Ecto neural progenitor cell (in vitro differentiated cells): ENCODE measurements around the gene RNF225.
"Not testable (repeated sequence)": the region's sequence is repeated elsewhere in the genome, so short reads cannot be mapped to it uniquely, and the experiment has no call there.

Source experiments
- DNase-seq: peaks from one replicate; pipeline ENCODE4 v3.0.0-alpha.2; 2018; ENCODE audit warnings: low spot score

Gene RNF225

GRCh38 chr19:58395220-58395978, at the start of gene RNF225:
TSS of gene RNF225 (plus strand) at chr19:58395656. CDS start at chr19:58396090, 434 bp downstream.
- no peak for DNase-seq

GRCh38 chr19:58346961-58347929, 48.2 kb upstream of the RNF225 start:
- DNase-seq: peak; percentile 92

GRCh38 chr19:58348080-58348479, 47.4 kb upstream of the RNF225 start:
- DNase-seq: not testable (repeated sequence)

GRCh38 chr19:58349590-58349989, 45.9 kb upstream of the RNF225 start:
- DNase-seq: no peak

- no peak for DNase-seq
Measured at GRCh38 chr19:58350001-58350861, 45.2 kb upstream of the RNF225 start.

GRCh38 chr19:58350871-58351557, 44.4 kb upstream of the RNF225 start:
- no peak for DNase-seq

- no peak for DNase-seq
Measured at GRCh38 chr19:58351558-58351878, 43.9 kb upstream of the RNF225 start.

- DNase-seq: no peak
Measured at GRCh38 chr19:58351990-58352755, 43.3 kb upstream of the RNF225 start.

- DNase-seq: no peak
Measured at GRCh38 chr19:58352760-58353671, 42.4 kb upstream of the RNF225 start, which contains the start of gene A1BG. TSS of gene A1BG (minus strand) at chr19:58353492. CDS start at chr19:58353437, 55 bp downstream.

GRCh38 chr19:58353717-58354477, 41.6 kb upstream of the RNF225 start:
- no peak for DNase-seq

- no peak for DNase-seq
Measured at GRCh38 chr19:58354478-58355030, 40.9 kb upstream of the RNF225 start.

- no peak for DNase-seq
Measured at GRCh38 chr19:58355215-58355796, 40.1 kb upstream of the RNF225 start.

GRCh38 chr19:58355908-58356765, 39.3 kb upstream of the RNF225 start:
- no peak for DNase-seq

- no peak for DNase-seq
Measured at GRCh38 chr19:58356766-58357480, 38.5 kb upstream of the RNF225 start.

GRCh38 chr19:58357481-58358145, 37.8 kb upstream of the RNF225 start:
- DNase-seq: no peak

- peak; percentile 80 for DNase-seq
Measured at GRCh38 chr19:58361900-58362271, 33.6 kb upstream of the RNF225 start.
